ENCODE results near the gene DDX39A. TPM values are rescaled to one million over a fixed set of nuclear protein-coding genes. Genes with fewer than 3 reads are reported as not detected.
A peak's percentile ranks its signal among the peaks of the same experiment; 100 is the strongest.

The DDX39A gene
- total and polyA plus RNA-seq, 2 experiments from 2014 or later: 47.2 to 58.7 TPM

GRCh38 chr19:14391156-14391821 lies 27.9 kb downstream of the DDX39A start:
- H3K4me2 ChIP-seq (ENCODE audit: unreplicated experiment): no peak overlapping the region
- peaks cover 17% of the 10 kb centered on the region for H3K79me2 ChIP-seq (ENCODE audit: insufficient read depth)
- 91 to 96% methylated on average over 10 of the region's 10 CpGs for WGBS, 2 experiments (ENCODE audit: low coverage in 1 of 2, low lambda C conversion rate in 2 of 2, missing lambda C conversion rate in 2 of 2)
- H3K9me2 ChIP-seq (ENCODE audit: insufficient read depth): no peaks in the 10 kb centered on the region
- H4K20me1 ChIP-seq (ENCODE audit: insufficient read depth): no peaks in the 10 kb centered on the region
- DNase-seq: no peak
- no peak overlapping the region for H3K27ac ChIP-seq
- TF ChIP-seq EZH2 (IDR thresholded peaks at IDR 0.05; ENCODE audit: insufficient read depth, poor library complexity, severe bottlenecking): no peak
- no peak for TF ChIP-seq EZH2phosphoT487 (IDR thresholded peaks at IDR 0.05; ENCODE audit: insufficient read depth, low read depth)
- H3K9ac ChIP-seq: no peak overlapping the region
- H3K36me3 ChIP-seq (ENCODE audit: low read depth): peaks cover 7% of the 10 kb centered on the region; the same call in 1 of the 2 replicates
- no peak overlapping the region for H2AFZ ChIP-seq
- H3K4me1 ChIP-seq (ENCODE audit: insufficient read depth): no peaks in the 10 kb centered on the region
- H3K4me3 ChIP-seq: no peak overlapping the region
- no peaks in the 10 kb centered on the region for H3F3A ChIP-seq (ENCODE audit: insufficient read depth)
- H3K9me3 ChIP-seq (ENCODE audit: low read depth): no peaks in the 10 kb centered on the region
- in situ Hi-C loops (cut with MboI): no loop called here
- no peaks in the 10 kb centered on the region for H3K27me3 ChIP-seq (replicated peaks; ENCODE audit: insufficient read depth)

GRCh38 chr19:14390548-14390947 lies 28.6 kb downstream of the DDX39A start:
- H3K4me2 ChIP-seq (ENCODE audit: unreplicated experiment): no peak overlapping the region
- no peaks in the 10 kb centered on the region for H3K27me3 ChIP-seq (replicated peaks; ENCODE audit: insufficient read depth)
- no peaks in the 10 kb centered on the region for H3K9me2 ChIP-seq (ENCODE audit: insufficient read depth)
- no peak overlapping the region for H3K27ac ChIP-seq
- in situ Hi-C loops (cut with MboI): no loop called here
- H4K20me1 ChIP-seq (ENCODE audit: insufficient read depth): no peaks in the 10 kb centered on the region
- no peaks in the 10 kb centered on the region for H3F3A ChIP-seq (ENCODE audit: insufficient read depth)
- TF ChIP-seq EZH2phosphoT487 (IDR thresholded peaks at IDR 0.05; ENCODE audit: insufficient read depth, low read depth): no peak
- no peak overlapping the region for H3K4me3 ChIP-seq
- no peak overlapping the region for H3K9ac ChIP-seq
- WGBS, 2 experiments (ENCODE audit: low coverage in 1 of 2, low lambda C conversion rate in 2 of 2, missing lambda C conversion rate in 2 of 2): 93 to 95% methylated on average over 5 of the region's 5 CpGs
- H3K9me3 ChIP-seq (ENCODE audit: low read depth): no peaks in the 10 kb centered on the region
- H3K4me1 ChIP-seq (ENCODE audit: insufficient read depth): no peaks in the 10 kb centered on the region
- DNase-seq: no peak
- H2AFZ ChIP-seq: no peak overlapping the region
- H3K36me3 ChIP-seq (ENCODE audit: low read depth): peaks cover 7% of the 10 kb centered on the region; the same call in 1 of the 2 replicates
- peaks cover 25% of the 10 kb centered on the region for H3K79me2 ChIP-seq (ENCODE audit: insufficient read depth)

- Histone ChIP-seq H3F3A (ENCODE audit: insufficient read depth) (0 out of 2 replicates have a peak, but pooled peaks cover 3% of the 10 kb centered on the region), H4K20me1 (ENCODE audit: insufficient read depth) (no peaks in the 10 kb centered on the region), H3K4me3 (no peak overlapping the region), H2AFZ (no peak overlapping the region), H3K36me3 (ENCODE audit: low read depth) (no peaks in the 10 kb centered on the region), H3K9me2 (ENCODE audit: insufficient read depth) (no peaks in the 10 kb centered on the region), H3K27ac (no peak overlapping the region), H3K79me2 (ENCODE audit: insufficient read depth) (peaks cover 66% of the 10 kb centered on the region), H3K27me3 (replicated peaks; ENCODE audit: insufficient read depth) (no peaks in the 10 kb centered on the region), H3K9ac (no peak overlapping the region), H3K9me3 (ENCODE audit: low read depth) (no peaks in the 10 kb centered on the region), H3K4me1 (ENCODE audit: insufficient read depth) (peaks cover 26% of the 10 kb centered on the region), H3K4me2 (ENCODE audit: unreplicated experiment) (no peak overlapping the region)
- TF ChIP-seq EZH2 (IDR thresholded peaks at IDR 0.05; ENCODE audit: insufficient read depth, poor library complexity, severe bottlenecking) (no peak), EZH2phosphoT487 (IDR thresholded peaks at IDR 0.05; ENCODE audit: insufficient read depth, low read depth) (no peak)
- DNase-seq: no peak
- in situ Hi-C loops (cut with MboI): no loop called here
- 93 to 94% methylated on average over 9 to 11 of the region's 11 CpGs for WGBS, 2 experiments (ENCODE audit: low coverage in 1 of 2, low lambda C conversion rate in 2 of 2, missing lambda C conversion rate in 2 of 2)
These were observed 33.6 kb downstream of the DDX39A start for GRCh38 chr19:14385492-14385891.

GRCh38 chr19:14383661-14384555 lies 35.2 kb downstream of the DDX39A start:
- Histone ChIP-seq H3K27ac (peak overlapping the region; percentile 47), H3K79me2 (ENCODE audit: insufficient read depth) (peaks cover 66% of the 10 kb centered on the region), H2AFZ (peak overlapping the region; percentile 62), H3K4me1 (ENCODE audit: insufficient read depth) (peaks cover 26% of the 10 kb centered on the region), H3K27me3 (replicated peaks; ENCODE audit: insufficient read depth) (no peaks in the 10 kb centered on the region), H4K20me1 (ENCODE audit: insufficient read depth) (no peaks in the 10 kb centered on the region), H3K9me3 (ENCODE audit: low read depth) (no peaks in the 10 kb centered on the region), H3F3A (ENCODE audit: insufficient read depth) (0 out of 2 replicates have a peak, but pooled peaks cover 8% of the 10 kb centered on the region), H3K4me3 (peak overlapping the region; percentile 66), H3K9ac (peak overlapping the region; percentile 93), H3K9me2 (ENCODE audit: insufficient read depth) (no peaks in the 10 kb centered on the region), H3K4me2 (ENCODE audit: unreplicated experiment) (peak overlapping the region; percentile 81), H3K36me3 (ENCODE audit: low read depth) (no peaks in the 10 kb centered on the region)
- DNase-seq: peak; percentile 88
- in situ Hi-C loops (cut with MboI): no loop called here
- WGBS, 2 experiments (ENCODE audit: low coverage in 1 of 2, low lambda C conversion rate in 2 of 2, missing lambda C conversion rate in 2 of 2): 8 to 9% methylated on average over 8 to 10 of the region's 10 CpGs
- no peak for TF ChIP-seq EZH2phosphoT487 (IDR thresholded peaks at IDR 0.05; ENCODE audit: insufficient read depth, low read depth)
- TF ChIP-seq EZH2 (IDR thresholded peaks at IDR 0.05; ENCODE audit: insufficient read depth, poor library complexity, severe bottlenecking): no peak

Measured in GM23248 (cell line).